ENCODE results near the gene DLST. TPM values are rescaled to one million over a fixed set of nuclear protein-coding genes. Genes with fewer than 3 reads are reported as not detected.
"Not testable (repeated sequence)": the region's sequence is repeated elsewhere in the genome, so short reads cannot be mapped to it uniquely, and the experiment has no call there.

DLST gene
- total RNA-seq, 1 donor from 2014 or later = 35.6 TPM

DNA sequence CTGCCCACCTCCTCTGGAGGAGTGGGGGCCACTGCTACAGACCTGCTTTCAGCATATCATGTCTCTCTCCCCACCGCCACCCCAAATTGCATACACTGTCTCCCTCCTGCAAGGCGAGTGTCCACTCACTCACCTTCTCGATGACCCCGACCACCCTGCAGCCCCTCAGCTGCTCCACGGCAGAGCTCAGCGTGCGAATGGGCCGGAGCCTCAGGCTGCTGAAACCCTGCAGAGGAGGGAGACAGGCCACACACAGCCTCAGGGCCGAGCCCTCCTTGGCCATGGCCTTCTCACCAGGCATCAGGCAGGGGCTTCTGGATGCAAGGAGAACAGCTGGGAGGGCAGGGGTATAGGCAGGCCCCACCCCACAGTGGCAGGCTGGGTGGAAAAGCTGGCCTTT lies 36.7 kb downstream of the DLST start:
- no peak for DNase-seq

DNA sequence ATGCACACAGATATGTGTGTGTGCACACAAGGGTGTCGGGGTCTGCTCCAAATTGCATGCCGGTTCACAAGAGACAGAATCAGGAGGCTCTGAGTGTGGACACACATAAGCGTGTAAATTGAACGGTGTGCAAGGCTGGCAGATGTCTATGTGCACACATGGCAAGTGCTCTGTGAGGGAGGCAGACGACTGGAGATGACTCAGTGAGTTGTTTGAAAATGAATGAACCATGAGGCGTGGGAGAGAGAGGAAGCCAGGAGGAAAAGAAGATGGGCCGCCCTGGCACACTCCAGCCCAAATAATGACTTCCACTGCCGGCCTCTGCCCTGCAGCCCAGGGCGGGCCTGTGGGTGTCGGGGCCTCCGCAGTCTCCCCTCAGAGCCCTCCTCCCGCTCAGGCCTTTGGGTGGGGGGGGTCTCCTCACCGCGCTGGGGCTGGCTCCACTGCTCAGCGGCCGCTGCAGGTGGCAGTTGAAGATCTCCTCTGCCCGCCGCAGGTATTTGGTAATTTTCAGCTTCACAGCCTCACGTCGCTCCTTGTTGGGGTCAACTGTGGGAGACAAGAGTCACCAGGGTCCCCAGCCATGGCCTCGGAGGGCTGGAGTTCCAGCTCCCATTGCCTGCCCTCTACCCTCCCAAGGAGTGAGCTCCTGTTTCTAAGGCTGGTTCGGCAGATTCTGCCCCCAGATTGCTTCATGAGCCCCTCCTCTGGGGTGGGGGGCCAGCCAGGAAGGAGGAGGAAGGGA lies 37.9 kb downstream of the DLST start:
- DNase-seq = no peak

DNA sequence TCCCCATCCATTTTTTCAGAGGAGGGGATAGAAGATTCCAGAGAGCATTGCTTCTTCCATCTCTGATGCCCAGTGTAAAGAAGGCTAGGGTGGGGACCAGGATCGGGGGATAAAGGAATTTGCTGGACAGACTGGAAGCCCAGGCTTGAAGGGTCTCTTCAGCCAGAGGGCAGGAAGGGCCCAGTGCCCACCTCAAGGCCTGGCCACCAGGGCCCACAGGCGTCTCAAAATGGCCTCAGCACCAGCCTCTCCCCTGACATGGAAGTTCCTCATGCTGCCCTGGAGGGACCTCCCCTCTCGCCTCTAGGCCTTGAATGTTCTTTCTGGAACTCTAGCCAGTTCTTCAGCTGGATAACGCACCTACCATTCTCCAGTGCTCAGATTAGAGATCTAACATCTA lies 38.6 kb downstream of the DLST start:
- no peak for DNase-seq

DNA sequence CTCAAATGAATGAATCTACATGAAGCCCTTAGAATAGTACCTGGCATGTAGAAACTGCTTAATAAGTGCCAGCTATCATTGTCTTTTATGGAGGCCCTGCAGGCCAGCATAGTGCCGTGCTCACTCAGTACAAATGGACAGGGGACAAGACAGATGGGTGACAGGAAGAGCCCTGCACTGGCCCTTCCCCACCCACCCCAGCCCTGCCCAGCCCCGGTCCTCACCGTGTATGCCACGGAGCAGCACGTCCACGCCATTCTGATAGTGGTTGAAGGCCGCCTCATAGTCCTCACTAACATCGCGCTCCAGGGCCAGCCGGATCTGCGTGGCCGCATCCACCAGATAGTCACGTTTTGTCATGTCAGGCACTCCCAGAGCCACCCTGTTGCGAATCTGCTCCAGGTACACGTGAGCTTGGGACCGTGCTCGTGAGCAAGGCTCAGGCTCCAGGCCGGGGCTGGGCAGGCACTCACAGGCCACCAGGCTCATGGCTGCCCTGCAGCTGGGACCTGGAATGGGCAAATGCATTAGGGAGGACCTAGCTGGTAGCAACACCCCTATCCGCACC lies 39.4 kb downstream of the DLST start:
- DNase-seq = no peak

DNA sequence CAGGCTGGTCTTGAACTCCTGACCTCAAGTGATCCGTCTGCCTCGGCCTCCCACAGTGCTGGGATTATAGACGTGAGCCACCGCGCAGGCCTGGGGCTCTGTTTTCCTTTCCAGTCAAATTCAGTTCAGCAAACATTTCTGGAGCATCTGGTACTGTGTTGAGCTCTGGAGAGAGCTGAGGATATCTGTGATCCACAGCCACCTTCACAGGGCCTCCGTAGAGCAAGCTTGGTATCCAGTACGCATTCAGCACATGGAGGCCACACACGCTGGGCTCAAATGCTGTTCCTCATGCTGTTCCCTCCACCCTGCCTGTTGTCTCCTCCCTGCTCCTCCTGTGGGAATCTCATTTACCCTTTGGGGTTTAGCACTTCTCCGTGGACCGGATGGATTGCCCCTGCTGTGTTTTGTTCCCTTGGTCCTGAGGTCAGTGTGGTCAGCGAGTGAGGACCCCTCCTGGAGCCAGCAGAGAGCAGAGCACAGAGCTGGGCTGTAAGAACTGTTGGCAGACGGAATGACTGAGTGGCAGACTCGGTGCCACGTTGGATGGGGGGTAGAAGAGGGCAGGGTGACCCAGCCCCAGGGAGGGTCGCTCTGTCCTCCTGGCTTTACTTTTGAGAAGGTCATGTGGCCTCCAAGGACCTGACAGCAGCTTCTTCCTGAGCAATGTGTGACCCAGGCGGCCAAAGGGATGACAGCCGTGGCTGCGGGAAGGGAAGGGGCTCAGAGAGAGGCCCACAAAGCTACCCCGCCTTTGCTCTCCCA lies 40.5 kb downstream of the DLST start:
- no peak for DNase-seq

DNA sequence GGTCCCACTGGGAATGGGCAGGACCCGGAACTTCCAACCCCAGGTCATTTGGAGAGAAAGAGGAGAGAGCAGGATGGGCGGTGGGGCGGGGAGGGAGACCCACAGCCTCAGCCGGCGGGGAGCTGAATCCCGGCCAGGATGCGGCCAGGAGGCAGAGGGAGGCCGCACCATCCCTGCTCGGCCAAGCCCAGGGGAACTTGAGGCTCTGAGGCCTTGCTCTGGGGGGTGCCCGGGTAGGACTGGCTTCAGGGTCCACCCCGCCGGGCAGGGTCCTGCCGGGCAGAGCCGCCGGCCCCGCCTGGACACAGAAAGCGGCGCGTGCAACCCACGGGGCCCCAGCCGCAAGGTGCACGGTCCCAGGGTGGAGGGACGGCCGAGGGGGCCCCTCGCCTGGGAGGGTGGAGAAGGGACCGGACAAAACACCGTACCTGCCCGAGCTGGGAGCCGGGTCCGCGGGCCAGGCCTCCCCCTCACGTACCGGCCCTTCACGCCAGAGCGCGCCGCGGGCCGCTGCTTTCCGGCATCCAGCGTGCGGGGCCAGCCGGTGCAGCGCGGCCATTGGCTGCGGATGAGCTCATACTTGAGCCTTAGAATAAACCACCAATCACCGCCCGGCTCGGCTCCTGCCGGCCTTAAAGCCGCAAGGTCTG lies 41.2 kb downstream of the DLST start, which contains the start of gene RPS6KL1:
Gene RPS6KL1, minus strand, starts transcription at position 509 of the 650 bp plus-strand sequence. CDS start 1,719 bp downstream, outside the sequence.
- DNase-seq = peak; percentile 87

DNA sequence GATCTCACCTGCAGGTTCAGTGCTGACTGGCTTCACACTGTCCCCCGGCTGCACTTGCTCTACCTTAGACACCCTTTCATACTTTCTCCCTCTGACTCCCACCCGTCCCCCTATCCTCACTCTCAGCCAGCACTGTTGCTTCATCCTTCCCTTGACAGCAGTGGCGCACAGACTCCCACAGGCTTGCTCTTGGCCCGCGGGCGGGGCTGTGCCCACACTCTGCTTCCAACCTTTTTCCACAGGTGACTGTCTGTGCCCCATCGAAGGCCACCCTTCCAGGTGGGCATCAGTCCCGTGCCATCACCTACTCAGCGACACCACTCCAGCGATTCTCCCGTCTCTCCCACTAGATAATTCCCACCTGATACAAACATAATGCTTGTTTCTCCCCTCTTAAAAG lies 42.3 kb downstream of the DLST start:
- DNase-seq = no peak

DNA sequence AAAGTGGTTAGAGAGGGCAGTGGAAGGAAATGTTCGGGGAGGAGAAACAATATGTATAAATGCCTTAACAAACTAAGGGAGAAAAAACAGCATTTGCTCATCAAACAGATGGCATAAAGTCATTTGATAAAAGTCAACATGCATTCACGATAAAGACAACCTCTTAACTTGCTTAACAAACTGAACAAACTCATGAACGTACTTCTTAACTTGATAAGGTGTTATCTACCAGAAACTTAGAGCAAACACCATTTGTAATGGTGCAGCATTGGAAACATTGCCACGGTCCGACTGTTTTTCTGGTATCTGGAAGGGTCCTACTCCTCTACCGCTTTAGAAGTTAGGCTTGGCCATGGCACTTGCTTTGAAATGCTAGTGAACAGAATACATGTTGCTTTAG lies 45.5 kb downstream of the DLST start:
- no peak for DNase-seq

DNA sequence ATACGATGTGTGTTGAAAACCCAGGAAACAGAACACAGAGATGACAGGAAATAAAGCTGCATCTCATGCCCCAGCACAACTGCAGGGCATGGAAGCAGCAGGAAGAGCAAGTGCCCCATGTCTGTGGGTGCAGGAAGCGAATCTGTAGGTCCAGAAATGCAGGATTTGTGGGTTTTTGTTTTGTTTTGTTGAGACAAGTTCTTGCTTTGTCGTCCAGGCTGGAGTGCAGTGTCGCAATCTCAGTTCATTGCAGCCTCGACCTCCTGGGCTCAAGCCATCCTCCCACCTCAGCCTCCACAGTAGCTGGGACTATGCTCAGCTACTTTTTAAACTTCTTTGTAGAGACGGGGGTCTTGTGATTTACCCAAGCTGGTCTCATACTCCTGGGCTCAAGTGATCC lies 47.5 kb downstream of the DLST start:
- DNase-seq = no peak

DNA sequence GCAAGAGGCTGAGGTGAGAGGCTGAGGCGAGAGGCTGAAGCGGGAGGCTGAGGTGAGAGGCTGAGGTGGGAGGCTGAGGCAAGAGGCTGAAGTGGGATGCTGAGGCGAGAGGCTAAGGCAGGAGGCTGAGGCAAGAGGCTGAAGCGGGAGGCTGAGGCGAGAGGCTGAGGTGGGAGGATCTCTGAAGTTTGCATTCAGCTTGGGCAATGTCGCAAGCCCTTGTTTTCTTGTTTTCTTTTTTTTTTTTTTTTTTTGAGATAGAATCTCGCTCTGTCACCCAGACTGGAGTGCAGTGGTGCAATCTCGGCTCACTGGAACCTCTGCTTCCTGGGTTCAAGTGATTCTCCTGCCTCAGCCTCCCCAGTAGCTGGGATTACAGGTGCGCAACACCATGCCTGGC lies 50.0 kb downstream of the DLST start:
- DNase-seq = not testable (repeated sequence)

DNA sequence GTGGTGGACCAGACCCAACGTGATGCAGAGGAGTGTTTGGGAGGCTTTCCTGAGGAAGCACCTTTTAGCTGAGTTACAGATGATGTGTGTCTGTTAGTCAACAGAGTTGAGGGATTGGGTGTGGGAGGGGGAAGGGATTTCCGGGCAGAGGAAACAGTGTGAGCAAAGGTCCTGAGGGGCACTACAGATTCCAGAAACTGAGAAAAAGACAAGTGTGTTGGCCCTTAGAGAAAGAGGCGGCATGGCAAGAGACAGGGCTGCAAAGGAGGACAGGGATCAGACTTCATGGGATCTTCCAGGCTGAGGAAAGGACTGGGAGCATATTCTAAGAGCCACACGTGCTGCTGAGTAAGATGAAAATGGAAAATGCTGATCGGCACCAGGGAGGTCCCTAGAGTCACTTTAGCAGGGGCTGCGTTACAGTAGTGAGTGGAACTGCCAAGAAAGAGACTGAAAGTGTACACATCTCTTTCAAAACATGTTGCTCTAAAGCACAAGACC lies 50.7 kb downstream of the DLST start:
- no peak for DNase-seq

DNA sequence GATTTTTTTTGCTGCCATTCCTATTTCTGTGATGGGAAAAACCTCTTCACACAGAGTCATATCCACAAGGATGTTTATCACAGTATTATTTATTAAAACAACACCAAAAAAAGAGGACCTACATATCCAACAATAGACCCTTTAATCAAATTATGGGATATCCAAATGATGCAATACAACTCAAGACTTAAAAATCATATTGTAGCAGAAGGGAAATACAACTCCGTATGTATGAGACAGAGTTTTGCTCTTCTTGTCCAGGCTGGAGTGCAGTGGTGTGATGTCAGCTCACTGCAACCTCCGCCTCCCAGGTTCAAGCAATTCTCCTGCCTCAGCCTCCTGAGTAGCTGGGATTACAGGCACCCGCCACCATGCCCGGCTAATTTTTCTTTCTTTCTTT lies 51.2 kb downstream of the DLST start:
- DNase-seq = not testable (repeated sequence)

DNA sequence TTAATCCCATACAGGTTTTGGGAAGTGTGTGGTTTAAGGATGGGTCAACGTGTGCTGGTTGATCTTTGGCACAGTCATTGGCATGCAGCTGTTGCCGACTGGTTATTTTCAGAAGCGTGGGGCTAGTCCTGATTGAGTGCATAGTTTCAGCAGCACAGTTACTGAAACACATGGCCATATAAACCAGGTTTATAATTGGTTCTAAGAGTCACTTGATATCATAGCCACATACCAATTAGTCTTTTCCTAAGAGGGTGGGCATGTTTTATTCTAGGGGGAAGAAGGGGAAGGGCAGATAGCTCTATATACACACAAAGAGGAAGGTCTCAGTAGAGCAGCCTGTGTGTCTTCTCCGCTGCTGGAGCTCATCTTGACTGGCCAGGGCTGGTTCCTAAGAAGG lies 52.3 kb downstream of the DLST start:
- no peak for DNase-seq

DNA sequence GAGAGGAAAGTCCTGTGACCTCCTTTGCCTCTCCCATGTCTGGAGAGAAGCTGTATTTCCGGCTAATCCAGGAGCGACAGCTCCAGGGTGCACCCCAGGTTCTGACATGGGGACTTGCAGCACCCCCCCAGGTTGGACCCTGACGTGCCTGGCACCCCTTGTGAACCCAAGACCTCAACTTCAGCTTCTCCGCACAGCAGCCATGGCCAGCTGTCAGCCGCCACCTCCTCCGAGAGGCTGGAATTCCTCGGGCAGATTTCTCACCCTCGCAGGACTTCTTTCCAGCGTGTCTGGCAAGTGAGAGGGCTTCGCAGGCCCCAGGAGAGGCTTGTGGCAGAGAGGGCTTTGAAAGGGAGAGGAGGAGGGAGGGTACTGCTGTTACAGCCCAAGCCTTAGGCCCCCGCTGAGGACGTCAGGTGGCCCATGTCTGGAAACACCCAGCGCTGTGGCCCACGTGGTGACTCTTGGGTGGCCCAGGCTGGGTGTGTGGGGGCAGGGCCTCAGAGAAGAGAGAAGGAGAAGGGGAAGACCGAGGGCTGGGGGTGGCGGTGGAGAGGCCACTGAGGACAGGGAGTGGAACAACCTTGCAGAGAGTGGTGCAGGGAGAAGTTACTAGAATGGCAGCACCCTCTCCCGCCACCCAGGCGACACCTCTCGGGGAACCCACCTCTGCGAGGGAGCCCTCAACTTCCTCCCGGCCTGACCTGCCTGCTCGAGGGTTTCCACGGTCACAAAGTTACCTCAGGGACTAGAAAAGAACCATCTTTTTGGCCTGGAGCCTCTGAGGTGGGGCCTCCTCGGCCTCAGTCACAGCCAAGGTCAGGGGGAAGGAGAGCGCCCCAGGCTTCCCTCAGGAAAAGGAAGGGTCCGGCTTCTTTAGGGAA lies 53.0 kb downstream of the DLST start:
- DNase-seq = no peak

DNA sequence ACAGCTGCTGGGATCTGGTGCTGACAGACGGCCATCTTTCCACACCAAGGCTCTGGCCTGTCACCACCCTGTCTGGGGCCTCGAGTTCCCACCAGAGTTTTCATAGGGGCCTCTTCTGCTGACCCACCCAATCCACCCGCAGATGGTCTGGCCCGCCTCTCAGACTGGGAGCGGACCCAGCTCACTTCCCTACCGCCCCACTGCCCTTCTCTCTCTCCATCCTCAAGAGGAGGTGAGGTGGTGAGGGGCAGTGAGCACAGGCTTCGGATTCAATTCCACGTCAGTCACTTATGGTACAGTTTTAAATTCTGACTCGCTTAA lies 53.6 kb downstream of the DLST start:
- no peak for DNase-seq

DNA sequence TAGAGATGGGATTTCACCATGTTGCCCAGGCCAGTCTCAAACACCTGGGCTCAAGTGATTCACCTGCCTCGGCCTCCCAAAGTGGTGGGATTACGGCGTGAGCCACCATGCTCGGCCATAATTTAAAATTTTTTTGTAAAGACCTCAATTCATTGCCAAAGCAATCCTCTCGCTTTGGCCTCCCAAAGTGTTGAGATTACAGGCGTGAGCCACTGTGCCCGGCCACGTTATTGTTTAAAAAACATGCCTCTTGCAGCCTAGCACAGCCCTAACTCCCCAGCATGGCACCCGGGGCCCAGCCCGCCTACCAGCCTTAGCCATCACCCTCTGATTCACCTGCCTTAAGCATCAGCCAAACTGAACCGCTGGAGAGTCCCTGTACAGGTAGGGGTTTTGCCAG lies 54.4 kb downstream of the DLST start:
- no peak for DNase-seq

DNA sequence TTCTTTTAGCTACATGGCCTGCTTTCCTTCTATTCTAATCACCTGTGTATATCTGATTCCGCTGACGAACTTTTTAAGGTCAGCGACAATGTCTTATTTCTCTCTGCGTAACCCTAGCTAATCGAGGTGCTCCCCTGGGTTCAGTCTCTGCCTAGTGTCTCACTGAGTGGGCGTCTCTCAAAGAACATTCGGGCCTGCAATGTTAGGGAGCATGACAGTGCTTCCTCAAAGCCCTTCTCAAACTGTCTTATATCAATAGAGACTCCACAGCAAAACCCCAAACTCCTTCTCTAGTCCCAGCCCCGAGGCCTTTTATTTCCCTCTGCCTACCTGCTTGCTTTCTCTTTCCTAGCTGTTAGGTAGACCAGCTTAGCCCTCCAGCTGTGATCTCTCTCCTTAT lies 55.0 kb downstream of the DLST start:
- no peak for DNase-seq

DNA sequence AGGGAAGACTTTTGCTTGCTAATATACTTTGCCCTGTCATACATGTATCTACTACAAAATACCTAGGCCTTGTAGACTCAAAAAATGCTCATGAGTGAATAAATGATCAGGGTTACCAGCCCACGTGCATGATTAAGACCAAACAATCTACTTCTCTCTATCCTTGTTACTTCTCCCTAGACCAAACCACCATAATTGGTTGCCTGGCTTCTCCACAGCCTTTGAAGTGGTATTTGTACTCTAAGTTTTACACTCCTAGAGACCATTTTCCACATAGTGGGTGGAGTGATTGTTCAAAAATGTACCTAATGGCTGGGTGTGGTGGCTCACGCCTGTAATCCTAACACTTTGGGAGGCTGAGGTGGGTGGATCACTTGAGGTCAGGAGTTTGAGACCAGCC lies 55.5 kb downstream of the DLST start:
- no peak for DNase-seq

DNA sequence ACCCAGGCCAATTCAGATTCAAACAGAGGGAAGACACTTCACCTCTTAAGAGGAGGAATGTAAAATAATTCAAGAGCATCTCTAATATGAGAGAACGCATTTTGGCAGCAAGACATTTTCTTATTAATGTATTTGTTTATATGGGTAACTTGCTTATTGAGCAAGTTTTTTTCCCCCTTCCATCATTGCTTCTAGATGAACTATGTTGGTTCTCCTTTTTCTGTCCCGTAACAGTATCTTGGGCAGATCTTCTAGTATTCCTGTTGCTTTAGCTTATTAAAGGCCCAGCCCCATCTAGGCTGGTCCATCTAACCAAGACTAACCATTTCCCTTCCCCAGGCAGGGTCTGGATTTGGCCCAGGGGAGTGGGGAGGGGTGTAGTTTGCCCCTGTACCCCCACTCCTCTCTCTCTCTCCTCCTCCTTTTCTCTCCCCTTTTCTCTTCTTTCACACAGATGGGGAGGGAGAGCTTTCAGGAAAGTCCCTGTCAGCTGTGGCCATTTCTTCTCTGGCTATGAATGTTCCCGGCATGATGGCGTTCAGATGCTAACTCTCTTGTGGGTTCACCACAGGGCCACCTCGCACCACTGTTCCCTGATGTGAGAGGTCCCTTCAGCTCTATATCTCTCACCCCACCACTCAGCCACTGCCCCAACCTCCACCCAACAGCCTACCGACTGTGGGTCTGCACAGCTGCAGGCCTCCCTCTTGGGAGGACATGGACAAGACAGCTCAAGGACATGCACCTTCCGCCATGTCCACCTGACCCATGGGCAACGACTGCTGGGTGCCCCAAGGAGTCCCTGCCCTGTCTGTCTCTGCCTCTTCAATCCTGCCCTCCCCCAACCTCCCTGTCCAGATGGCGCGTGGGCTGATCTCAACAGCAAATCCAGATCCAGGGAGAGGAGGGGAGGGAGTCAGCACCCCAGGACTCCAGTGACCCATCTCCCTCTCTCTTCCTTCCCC lies 57.1 kb downstream of the DLST start:
- DNase-seq = no peak

DNA sequence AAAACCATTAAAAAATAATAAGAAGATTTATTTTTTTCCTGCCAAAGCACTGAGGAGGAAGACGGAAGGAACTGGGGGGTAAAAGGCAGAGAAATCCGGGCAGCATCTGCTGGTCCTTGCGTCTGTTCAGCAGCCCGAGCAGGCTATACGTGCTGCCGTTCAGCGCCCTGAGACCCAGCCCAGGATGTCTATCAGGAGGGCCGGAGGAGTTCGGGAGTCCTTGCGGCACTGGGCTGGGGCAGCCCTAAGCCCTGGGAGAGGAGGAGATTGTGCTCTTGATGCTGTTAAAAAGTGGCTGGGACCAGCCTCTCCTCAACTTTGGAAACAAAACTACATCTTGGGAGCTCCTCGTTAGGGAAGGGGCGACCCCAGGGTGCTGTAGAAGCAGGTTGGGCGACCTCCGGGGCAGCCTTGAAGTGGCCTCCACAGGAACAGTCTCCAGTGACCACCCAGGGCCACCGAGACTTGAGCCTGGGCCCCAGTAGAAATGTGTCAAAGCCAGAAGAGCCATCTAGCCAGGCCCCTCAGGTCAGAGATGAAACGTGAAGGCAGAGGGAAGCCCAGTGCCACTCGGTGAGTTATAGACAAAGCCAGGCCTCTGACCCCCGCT lies 59.3 kb downstream of the DLST start:
- DNase-seq = no peak
